Effector memory CD8-positive, alpha-beta T cell (primary cell): ENCODE results near the gene NLGN3.

Source experiments
- ATAC-seq: fragments of 150-1000 bp; cut with Tn5 transposase; replicated peaks from 2 replicates; pipeline ENCODE4 v1.10.0; 2021; ENCODE audit warnings: mild to moderate bottlenecking, moderate library complexity
- DNase-seq, 3 experiments: peaks; one replicate each; pipeline ENCODE4 v3.0.0; 2021
- H3K27ac Mint-ChIP-seq, 2 donors: one replicate each; pipeline ENCODE4 v1.8.0; 2022; ENCODE audit warnings: mild to moderate bottlenecking in 2 of 2, mixed read lengths in 2 of 2, moderate library complexity in 2 of 2
- H3K27me3 Mint-ChIP-seq, 2 donors: one replicate each; pipeline ENCODE4 v1.8.0; 2022; ENCODE audit warnings: mixed read lengths in 2 of 2
- H3K36me3 Mint-ChIP-seq: one replicate; pipeline ENCODE4 v1.8.0; 2022; ENCODE audit warnings: mild to moderate bottlenecking, moderate library complexity, mixed read lengths; ENCODE audit not compliant: insufficient read depth
- H3K4me1 Mint-ChIP-seq, 2 donors: one replicate each; pipeline ENCODE4 v1.8.0; 2022; ENCODE audit warnings: low read depth in 2 of 2, mixed read lengths in 2 of 2
- H3K4me3 Mint-ChIP-seq, 2 donors: one replicate each; pipeline ENCODE4 v1.8.0; 2022; ENCODE audit warnings: mild to moderate bottlenecking in 2 of 2, mixed read lengths in 2 of 2, moderate library complexity in 2 of 2
- H3K9me3 Mint-ChIP-seq, 2 donors: one replicate each; pipeline ENCODE4 v1.8.0; 2022; ENCODE audit warnings: mixed read lengths in 2 of 2

The NLGN3 gene

DNA sequence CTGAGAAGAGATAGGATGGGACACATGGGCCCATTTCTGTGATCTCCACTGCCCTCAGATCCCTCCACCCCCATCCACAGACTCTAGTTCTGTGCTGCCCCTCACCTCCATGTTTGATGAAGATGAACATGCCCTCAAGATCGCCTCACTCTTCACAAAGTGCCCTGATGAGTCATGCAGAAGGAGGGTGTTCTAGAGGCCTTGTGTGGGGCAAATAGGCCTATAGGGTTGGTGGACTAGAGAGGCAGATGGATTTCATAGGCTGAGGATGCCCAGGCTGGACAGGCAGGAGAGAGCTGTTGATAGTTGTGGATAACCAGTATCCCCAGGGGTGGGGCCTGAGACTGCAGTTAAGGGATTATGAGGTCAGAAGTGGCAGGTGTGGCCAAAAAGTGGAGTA, 38.2 kb upstream of the NLGN3 start, which contains the start of gene CXorf65:
CXorf65 (minus strand) TSS at position 314 of the 400 bp plus-strand sequence; CDS start at position 130, 184 bp downstream.
- H3K27me3 Mint-ChIP-seq: no peaks in the 10 kb centered on the region
- H3K4me3 Mint-ChIP-seq: peak within 1 kb of the TSS; percentile 94
- ATAC-seq (no peak), DNase-seq (no peak)
- peak within 1 kb of the TSS; percentile 98 to 100 for H3K27ac Mint-ChIP-seq
- peaks cover 57 to 77% of the 10 kb centered on the region in 2 donors for H3K4me1 Mint-ChIP-seq
- H3K9me3 Mint-ChIP-seq: no peaks in the 10 kb centered on the region
- peaks cover 86% of the 10 kb centered on the region for H3K36me3 Mint-ChIP-seq

DNA sequence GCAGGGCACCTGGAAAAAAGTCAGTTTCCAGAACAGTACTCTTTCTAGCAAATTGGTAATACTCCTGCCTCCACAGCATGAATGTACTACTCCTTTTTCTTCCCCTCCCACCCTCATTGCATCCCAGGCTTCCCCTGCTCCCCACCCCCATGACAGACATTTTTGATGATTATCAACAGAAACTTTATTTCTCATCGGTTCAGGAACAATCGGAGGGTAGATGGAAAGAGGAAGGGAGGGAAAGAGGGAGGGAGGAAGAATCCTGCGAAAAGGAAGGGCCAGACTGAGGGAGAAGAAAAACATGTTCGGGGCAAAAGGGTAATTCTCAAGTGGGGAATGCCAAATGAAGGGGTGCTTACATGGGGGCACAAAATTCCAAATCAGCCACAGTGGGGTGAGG, 37.4 kb upstream of the NLGN3 start:
- Mint-ChIP-seq H3K9me3 (no peaks in the 10 kb centered on the region), H3K27me3 (no peaks in the 10 kb centered on the region), H3K4me1 (peaks cover 56 to 84% of the 10 kb centered on the region in 2 donors), H3K4me3 (peak overlapping the region; percentile 94), H3K36me3 (peaks cover 87% of the 10 kb centered on the region), H3K27ac (peak overlapping the region; percentile 98 to 100)
- no peak for DNase-seq
- ATAC-seq: no peak

DNA sequence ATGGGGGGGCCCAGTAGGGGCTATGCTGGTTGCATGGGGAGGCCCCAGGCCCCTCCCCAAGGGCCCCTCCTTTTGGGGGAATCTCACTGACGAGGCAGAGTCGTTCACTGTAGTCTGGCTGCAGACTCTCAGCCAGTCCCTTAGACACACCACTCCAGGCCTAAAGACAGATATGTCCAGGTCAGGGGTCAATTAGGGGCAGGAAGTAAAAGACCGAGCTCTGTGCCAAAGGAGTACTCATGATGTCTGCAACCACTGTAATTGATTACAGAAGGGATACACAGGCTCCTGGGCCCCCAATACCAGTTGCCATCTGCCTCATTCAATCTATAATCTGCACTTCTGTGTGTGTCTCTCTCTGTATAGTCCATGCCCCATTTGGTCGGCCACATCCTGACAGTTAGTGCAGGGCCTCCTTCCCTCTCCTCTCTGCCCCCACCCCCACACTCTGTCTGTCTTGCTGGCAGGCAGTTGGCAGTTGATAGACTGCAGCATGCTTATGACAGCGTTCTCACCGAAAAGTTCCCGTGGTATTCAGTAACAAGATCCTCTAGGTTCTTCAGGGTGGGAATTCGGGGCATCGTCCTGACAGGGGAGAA, 36.8 kb upstream of the NLGN3 start:
- ATAC-seq: peak; percentile 27
- DNase-seq: peak in 1 of 3 experiments; percentile 31
- H3K4me1 Mint-ChIP-seq: peaks cover 56 to 82% of the 10 kb centered on the region in 2 donors
- peak overlapping the region; percentile 94 for H3K4me3 Mint-ChIP-seq
- peak overlapping the region; percentile 98 to 100 for H3K27ac Mint-ChIP-seq
- no peaks in the 10 kb centered on the region for H3K27me3 Mint-ChIP-seq
- H3K36me3 Mint-ChIP-seq: peaks cover 82% of the 10 kb centered on the region
- H3K9me3 Mint-ChIP-seq: no peaks in the 10 kb centered on the region

DNA sequence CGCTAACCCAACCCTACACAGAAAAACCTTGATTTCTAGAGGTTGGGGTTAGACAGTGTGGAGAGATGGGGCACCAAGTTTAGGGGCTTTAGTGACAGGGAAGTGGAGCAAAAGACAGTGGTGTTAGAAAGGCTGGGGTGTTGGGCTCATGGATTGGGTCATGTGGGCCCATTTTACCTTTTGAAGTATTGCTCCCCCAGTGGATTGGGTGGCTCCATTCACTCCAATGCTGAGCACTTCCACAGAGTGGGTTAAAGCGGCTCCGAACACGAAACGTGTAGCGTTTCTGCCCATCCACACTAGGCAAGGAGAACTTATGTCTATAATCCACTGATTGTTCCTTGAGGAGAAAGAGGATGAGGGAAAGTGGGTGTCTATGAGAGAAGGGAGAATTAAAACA, 35.6 kb upstream of the NLGN3 start:
- no peaks in the 10 kb centered on the region for H3K9me3 Mint-ChIP-seq
- H3K4me3 Mint-ChIP-seq: peak overlapping the region; percentile 94
- peaks cover 70% of the 10 kb centered on the region for H3K36me3 Mint-ChIP-seq
- peak overlapping the region; percentile 98 to 100 for H3K27ac Mint-ChIP-seq
- DNase-seq (no peak), ATAC-seq (peak; percentile 12)
- no peaks in the 10 kb centered on the region for H3K27me3 Mint-ChIP-seq
- peaks cover 53 to 70% of the 10 kb centered on the region in 2 donors for H3K4me1 Mint-ChIP-seq

DNA sequence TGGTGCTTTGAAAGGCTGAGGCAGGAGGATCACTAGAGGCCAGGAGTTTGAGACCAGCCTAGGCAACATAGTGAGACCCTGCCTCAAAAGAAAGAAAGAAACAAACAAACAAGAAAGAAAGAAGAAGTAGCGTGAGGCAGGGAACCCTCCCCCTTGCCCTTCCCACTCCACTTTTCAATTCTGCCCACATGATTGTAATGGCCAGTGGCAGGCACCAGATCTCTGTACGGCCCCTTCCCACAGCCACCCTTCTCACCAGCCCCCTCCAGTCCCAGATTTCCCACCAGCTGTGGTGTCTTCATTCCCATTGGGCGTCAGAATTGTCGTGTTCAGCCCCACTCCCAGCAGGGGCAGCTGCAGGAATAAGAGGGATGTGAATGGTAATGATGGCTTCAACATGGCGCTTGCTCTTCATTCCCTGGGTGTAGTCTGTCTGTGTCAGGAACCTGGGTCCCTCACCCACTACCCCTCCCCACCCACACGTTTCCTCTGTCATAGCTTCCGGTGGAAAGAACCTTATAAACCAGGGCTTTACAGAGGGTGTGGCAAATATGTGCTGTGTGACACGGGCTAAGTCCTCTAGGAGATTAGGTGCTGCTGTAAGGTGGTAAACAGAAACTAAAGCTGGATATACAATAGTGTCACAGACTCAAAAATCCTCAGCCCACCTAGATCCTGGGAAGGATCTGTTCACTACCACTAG, 33.3 kb upstream of the NLGN3 start, which contains the start of gene IL2RG:
IL2RG (minus strand) TSS at position 437 of the 703 bp plus-strand sequence; CDS start at position 399, 38 bp downstream.
- ATAC-seq (peak; percentile 85), DNase-seq (peak; percentile 67 to 73 (median 70))
- no peaks in the 10 kb centered on the region for H3K27me3 Mint-ChIP-seq
- H3K36me3 Mint-ChIP-seq: peaks cover 55% of the 10 kb centered on the region
- no peaks in the 10 kb centered on the region for H3K9me3 Mint-ChIP-seq
- H3K4me1 Mint-ChIP-seq: peaks cover 35 to 51% of the 10 kb centered on the region in 2 donors
- peak within 1 kb of the TSS; percentile 98 to 100 for H3K27ac Mint-ChIP-seq
- peak within 1 kb of the TSS; percentile 94 for H3K4me3 Mint-ChIP-seq

DNA sequence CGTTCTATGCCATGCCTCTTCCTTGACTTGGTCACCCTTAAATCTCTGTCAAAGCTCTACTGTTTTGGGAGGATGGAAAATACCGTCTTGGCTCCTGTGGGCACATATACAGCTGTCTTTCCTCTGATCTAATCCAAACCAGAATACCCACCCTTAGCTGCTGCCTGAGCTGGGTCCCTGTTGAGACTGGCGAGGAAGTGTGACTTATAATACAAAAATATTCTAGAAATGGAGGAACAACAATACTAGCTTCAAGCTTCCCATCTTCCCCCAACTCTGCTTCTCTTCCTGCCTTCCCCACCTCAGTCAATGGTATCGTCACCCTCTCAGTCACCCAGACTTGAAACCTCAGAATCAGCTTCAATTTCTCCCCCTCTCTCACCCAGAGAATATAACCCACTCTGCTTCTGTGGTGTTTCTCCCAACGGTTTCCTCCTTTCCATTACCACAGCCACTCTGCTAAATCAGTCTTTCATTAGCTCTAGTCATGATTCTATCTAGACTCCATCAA, 32.7 kb upstream of the NLGN3 start:
- ATAC-seq (peak; percentile 45), DNase-seq (peak in 1 of 3 experiments; percentile 35)
- no peaks in the 10 kb centered on the region for H3K27me3 Mint-ChIP-seq
- H3K9me3 Mint-ChIP-seq: no peaks in the 10 kb centered on the region
- H3K27ac Mint-ChIP-seq: peak overlapping the region; percentile 98 to 100
- peaks cover 49% of the 10 kb centered on the region for H3K36me3 Mint-ChIP-seq
- H3K4me1 Mint-ChIP-seq: peaks cover 31 to 47% of the 10 kb centered on the region in 2 donors
- H3K4me3 Mint-ChIP-seq: peak overlapping the region; percentile 94

DNA sequence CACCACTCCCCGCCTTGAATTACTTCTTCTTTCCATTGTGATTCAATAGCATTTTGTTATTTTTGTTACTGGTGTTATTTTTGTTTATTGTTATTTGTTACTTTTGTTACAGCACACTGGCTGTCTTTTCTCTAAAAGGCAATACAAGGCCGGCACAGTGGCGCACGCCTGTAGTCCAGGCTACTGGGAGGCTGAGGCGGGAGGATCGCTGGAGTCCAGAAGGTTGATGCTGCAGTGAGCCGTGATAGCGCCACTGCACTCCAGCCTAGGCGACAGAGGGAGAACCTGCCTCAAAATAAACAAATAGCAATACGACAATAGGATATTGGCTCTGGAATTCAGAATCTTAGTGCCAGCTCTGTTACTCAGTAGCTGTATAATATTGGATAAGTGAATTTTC, 27.3 kb upstream of the NLGN3 start:
- H3K36me3 Mint-ChIP-seq: peaks cover 10% of the 10 kb centered on the region
- ATAC-seq: no peak
- H3K27me3 Mint-ChIP-seq: no peaks in the 10 kb centered on the region
- H3K4me1 Mint-ChIP-seq: peaks cover 6 to 14% of the 10 kb centered on the region in 2 donors
- no peaks in the 10 kb centered on the region for H3K9me3 Mint-ChIP-seq
- no peak overlapping the region for H3K4me3 Mint-ChIP-seq
- no peak overlapping the region for H3K27ac Mint-ChIP-seq
- DNase-seq: no peak

DNA sequence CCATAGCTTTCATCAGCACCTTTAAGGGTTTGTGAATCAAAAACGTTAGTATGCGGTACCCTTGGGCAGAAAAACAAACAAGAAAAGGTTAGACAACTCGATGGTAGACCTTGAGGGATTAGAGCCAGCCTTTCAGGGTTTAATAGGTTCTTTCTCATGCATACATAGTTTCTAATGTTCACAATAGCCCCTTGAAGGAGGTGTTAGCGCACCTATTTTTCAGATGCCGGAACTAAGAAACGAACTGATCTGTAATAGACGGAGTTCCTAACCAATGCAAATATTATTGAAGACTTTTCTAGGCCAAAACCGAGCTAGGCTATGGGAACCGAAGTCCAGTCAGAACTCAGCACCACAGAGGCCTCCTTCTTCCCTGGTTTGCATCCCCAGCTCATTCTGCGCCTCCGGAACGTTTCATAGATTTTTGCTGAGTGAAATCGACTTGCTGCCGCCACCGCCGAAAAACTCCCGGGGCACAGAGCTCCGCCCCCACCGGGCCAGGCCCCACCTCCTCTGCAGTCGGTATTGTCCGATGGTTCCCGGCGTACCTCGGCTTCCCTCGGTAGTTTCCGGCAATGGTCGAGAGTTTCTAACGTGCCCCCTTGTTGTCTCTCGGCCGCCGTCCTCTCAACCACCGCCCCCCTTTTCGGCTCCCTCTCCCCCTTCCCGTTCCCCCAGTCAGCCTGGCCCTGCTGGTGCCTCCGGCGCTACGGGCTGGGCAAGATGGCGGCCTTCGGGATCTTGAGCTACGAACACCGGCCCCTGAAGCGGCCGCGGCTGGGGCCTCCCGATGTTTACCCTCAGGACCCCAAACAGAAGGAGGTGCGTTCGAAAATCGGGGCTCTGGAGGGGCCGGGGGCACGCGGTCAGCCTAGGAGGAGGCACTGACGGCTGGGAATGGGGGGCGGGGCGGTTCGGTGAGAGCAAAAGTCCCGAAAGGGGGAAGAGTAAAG, 26.3 kb upstream of the NLGN3 start, which contains the start of gene MED12:
MED12 (plus strand) TSS at position 565 of the 953 bp plus-strand sequence; CDS start at position 724, 159 bp downstream.
- Mint-ChIP-seq H3K36me3 (peaks cover 13% of the 10 kb centered on the region), H3K4me1 (peaks cover 4 to 11% of the 10 kb centered on the region in 2 donors), H3K27me3 (no peaks in the 10 kb centered on the region), H3K27ac (peak within 1 kb of the TSS; percentile 74 to 95), H3K4me3 (peak within 1 kb of the TSS; percentile 85 to 89), H3K9me3 (no peaks in the 10 kb centered on the region)
- peak; percentile 94 for ATAC-seq
- peak; percentile 74 to 78 (median 77) for DNase-seq

DNA sequence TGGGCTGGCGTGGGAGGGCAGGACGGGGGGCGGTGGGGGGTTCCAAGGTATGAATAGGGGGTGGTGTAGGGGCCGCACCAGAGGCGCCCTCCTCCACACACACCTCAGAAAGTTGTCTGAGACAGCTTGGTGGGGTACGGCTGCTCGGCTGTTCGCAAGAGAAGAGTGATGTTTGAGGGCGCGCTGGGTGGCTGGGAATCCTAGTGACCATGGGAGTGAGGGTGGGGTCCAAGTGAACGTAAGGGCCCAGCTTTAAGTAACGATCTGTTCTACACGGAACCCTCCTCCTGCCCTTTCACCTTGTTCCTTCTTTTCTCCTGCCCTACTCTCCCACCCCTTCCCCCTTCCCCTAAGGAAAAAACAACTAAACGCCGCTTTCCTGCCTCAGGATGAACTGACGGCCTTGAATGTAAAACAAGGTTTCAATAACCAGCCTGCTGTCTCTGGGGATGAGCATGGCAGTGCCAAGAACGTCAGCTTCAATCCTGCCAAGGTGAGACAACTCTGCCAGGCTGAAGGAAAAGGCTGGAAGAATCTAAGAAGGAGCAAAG, 25.6 kb upstream of the NLGN3 start:
- ATAC-seq (peak; percentile 18), DNase-seq (no peak)
- H3K27me3 Mint-ChIP-seq: no peaks in the 10 kb centered on the region
- peaks cover 15% of the 10 kb centered on the region for H3K36me3 Mint-ChIP-seq
- H3K4me3 Mint-ChIP-seq: peak overlapping the region; percentile 85 to 89
- H3K4me1 Mint-ChIP-seq: peaks cover 7 to 8% of the 10 kb centered on the region in 2 donors
- H3K9me3 Mint-ChIP-seq: no peaks in the 10 kb centered on the region
- peak overlapping the region; percentile 74 to 95 for H3K27ac Mint-ChIP-seq

DNA sequence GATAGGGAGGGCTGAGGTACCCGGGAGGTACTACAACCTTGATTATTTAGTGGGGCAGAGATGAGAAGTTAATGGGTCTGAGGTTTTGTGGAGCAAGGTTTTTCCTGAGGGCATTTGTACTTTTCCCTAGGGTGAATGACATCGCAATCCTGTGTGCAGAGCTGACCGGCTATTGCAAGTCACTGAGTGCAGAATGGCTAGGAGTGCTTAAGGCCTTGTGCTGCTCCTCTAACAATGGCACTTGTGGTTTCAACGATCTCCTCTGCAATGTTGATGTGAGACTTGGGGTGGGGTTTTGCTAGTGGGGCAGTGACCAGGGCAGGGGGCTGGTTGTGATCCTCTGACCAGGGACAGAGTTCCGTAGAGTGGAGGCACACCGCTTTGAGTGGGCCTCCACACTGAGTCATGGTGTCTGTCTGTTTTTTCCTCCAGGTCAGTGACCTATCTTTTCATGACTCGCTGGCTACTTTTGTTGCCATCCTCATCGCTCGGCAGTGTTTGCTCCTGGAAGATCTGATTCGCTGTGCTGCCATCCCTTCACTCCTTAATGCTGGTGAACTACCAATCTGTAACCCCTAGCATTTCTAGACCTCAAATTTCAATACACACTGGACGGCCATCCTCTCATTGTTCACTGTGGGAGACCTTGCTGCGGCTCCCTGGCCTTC, 16.3 kb upstream of the NLGN3 start:
- Mint-ChIP-seq H3K4me3 (no peak overlapping the region), H3K4me1 (peaks cover 19 to 23% of the 10 kb centered on the region in 2 donors), H3K36me3 (peaks cover 51% of the 10 kb centered on the region), H3K27me3 (no peaks in the 10 kb centered on the region), H3K27ac (peak overlapping the region; percentile 17 to 64), H3K9me3 (no peaks in the 10 kb centered on the region)
- no peak for ATAC-seq
- no peak for DNase-seq

DNA sequence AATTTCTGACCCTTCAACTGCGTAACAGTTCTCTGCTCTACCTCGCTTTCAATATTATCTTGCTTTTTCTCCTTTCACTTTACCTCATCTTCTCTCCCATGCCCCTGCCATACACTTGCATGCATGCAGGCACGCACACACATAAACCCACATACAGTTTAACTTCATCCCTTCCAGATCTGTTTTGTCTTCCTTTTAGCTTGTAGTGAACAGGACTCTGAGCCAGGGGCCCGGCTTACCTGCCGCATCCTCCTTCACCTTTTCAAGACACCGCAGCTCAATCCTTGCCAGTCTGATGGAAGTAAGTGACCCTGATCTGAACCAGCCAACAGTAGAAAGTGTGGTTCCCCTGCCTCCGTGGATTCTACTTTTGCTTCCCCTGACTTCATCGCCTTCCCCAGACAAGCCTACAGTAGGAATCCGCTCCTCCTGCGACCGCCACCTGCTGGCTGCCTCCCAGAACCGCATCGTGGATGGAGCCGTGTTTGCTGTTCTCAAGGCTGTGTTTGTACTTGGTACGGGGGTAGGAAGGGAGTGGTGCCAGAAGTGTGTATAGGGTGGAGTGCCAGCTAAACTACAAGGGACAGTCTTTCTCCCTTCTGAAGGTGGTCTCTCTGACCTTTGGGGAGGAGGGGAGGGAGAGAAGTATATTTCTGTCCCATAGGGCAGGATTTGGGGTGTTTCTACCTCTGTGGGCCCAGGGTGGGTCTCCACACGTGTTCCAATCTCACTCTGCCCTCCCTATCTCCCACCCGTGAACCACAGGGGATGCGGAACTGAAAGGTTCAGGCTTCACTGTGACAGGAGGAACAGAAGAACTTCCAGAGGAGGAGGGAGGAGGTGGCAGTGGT, 15.5 kb upstream of the NLGN3 start:
- ATAC-seq (peak; percentile 97), DNase-seq (peak; percentile 69 to 79 (median 72))
- H3K4me1 Mint-ChIP-seq: peaks cover 19 to 20% of the 10 kb centered on the region in 2 donors
- no peaks in the 10 kb centered on the region for H3K27me3 Mint-ChIP-seq
- peak overlapping the region in 1 of 2 donors; percentile 37 for H3K4me3 Mint-ChIP-seq
- H3K9me3 Mint-ChIP-seq: no peaks in the 10 kb centered on the region
- H3K27ac Mint-ChIP-seq: peak overlapping the region; percentile 17 to 64
- peaks cover 48% of the 10 kb centered on the region for H3K36me3 Mint-ChIP-seq
